ENCODE results near the gene NUBP2. TPM values are rescaled to one million over a fixed set of nuclear protein-coding genes. Genes with fewer than 3 reads are reported as not detected.

Gene NUBP2
- total RNA-seq, 1 experiment from 2014 or later, result 69.4 TPM

GRCh38 chr16:1830213-1830612, 47.5 kb downstream of the NUBP2 start:
- TF ChIP-seq, protein P1, sequence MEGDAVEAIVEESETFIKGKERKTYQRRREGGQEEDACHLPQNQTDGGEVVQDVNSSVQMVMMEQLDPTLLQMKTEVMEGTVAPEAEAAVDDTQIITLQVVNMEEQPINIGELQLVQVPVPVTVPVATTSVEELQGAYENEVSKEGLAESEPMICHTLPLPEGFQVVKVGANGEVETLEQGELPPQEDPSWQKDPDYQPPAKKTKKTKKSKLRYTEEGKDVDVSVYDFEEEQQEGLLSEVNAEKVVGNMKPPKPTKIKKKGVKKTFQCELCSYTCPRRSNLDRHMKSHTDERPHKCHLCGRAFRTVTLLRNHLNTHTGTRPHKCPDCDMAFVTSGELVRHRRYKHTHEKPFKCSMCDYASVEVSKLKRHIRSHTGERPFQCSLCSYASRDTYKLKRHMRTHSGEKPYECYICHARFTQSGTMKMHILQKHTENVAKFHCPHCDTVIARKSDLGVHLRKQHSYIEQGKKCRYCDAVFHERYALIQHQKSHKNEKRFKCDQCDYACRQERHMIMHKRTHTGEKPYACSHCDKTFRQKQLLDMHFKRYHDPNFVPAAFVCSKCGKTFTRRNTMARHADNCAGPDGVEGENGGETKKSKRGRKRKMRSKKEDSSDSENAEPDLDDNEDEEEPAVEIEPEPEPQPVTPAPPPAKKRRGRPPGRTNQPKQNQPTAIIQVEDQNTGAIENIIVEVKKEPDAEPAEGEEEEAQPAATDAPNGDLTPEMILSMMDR (conservative IDR thresholded peaks at IDR 0.05), result no peak
- no CpG with 5 or more reads among the region's 3 CpGs for WGBS (ENCODE audit: extremely low coverage, insufficient read length, low lambda C conversion rate)

More at GRCh38 chr16:1830213-1830612, 47.5 kb downstream of the NUBP2 start:
- Histone ChIP-seq H4K91ac (ENCODE audit: insufficient read length, low read depth, low read length) (no peak overlapping the region), H4K5ac (ENCODE audit: insufficient read length, low read depth, low read length) (no peak overlapping the region), H3K9ac (ENCODE audit: extremely low read depth, insufficient read length, low read length) (no peak overlapping the region), H3K79me2 (ENCODE audit: insufficient read depth, low read length) (peaks cover 4% of the 10 kb centered on the region; the same call in 1 of the 2 replicates), H4K8ac (replicated peaks; ENCODE audit: insufficient read length, low read depth, low read length) (no peak overlapping the region), H3K4ac (ENCODE audit: low read depth, low read length) (no peak overlapping the region), H4K20me1 (ENCODE audit: control insufficient read depth, insufficient read depth, insufficient read length) (no peaks in the 10 kb centered on the region), H3K18ac (ENCODE audit: insufficient read length, low read depth, low read length) (no peak overlapping the region), H2AK5ac (ENCODE audit: insufficient read length, low read length) (no peak overlapping the region), H3K27ac (ENCODE audit: insufficient read length, low read depth, low read length) (no peak overlapping the region), H3K79me1 (ENCODE audit: insufficient read depth, low read depth, low read length, poor library complexity, severe bottlenecking) (peaks cover 9% of the 10 kb centered on the region), H3T11ph (ENCODE audit: low read length) (no peak overlapping the region), H2BK120ac (ENCODE audit: low read depth, low read length, poor library complexity, severe bottlenecking) (no peak overlapping the region), H3K9me3 (ENCODE audit: control insufficient read depth, low read depth, low read length) (no peaks in the 10 kb centered on the region), H3K23ac (ENCODE audit: insufficient read length, low read depth, low read length) (no peak overlapping the region), H3K23me2 (ENCODE audit: insufficient read length, low read depth, low read length, poor library complexity, severe bottlenecking) (peaks cover 10% of the 10 kb centered on the region), H3K14ac (ENCODE audit: insufficient read depth, low read length) (no peak overlapping the region), H2AFZ (ENCODE audit: low read length) (no peak overlapping the region), H3K56ac (ENCODE audit: insufficient read length, low read depth, low read length) (no peak overlapping the region), H2BK5ac (ENCODE audit: insufficient read length, low read length) (no peak overlapping the region), H2BK12ac (ENCODE audit: insufficient read length, low read depth, low read length) (peak overlapping the region; percentile 25), H2BK20ac (ENCODE audit: low read depth, low read length, poor library complexity, severe bottlenecking) (no peak overlapping the region), H3K27me3 (ENCODE audit: insufficient read depth, low read length) (no peaks in the 10 kb centered on the region), H3K4me1 (ENCODE audit: insufficient read depth, low read length) (peaks cover 2% of the 10 kb centered on the region; the same call in 1 of the 2 replicates), H2BK15ac (ENCODE audit: low read depth, low read length) (no peak overlapping the region), H3K4me2 (ENCODE audit: insufficient read depth, insufficient read length, low read length) (no peak overlapping the region)
- Mint-ChIP-seq H3K9me3 (no peaks in the 10 kb centered on the region; a peak in 1 of 5 replicates), H3K27me3 (ENCODE audit: low read depth) (peaks cover 6% of the 10 kb centered on the region; the same call in 1 of the 2 replicates), H3K27ac (no peak overlapping the region), H3K4me3 (no peak overlapping the region), H3K4me1 (peaks cover 11 to 18% of the 10 kb centered on the region in 2 experiments), H3K36me3 (ENCODE audit: insufficient read depth in 1 of 3, low read depth in 3 of 3) (no peaks in the 10 kb centered on the region; a peak in 3 of 7 replicates)
- no peak for DNase-seq

Data from H9 (cell line).